ENCODE measurements around the gene HBS1L.

DNA sequence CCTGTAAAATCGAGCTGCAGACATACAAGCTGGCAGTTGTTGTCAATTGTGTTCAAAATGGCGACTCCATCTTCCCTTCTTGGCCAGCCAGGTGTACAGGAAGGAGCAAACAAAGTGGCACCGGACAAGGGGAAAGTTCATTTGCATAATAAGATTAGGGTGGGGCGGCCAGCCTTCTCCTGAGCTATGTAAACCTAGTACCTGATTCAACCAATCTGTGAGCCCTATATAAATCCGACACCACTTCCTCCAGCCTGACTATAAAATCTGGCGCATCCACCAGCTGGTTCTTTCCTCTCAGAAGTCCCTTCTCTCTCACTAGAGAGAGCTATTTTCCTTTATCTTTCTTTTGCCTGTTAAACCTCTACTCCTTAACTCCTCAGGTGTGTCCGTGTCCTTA lies 8.1 kb upstream of the HBS1L start:
- TF ChIP-seq CTCF (IDR thresholded peaks at IDR 0.05) (no peak), POLR2A (IDR thresholded peaks at IDR 0.05) (no peak)
